Mesendoderm (in vitro differentiated cells): ENCODE measurements around the gene HCRTR1.

Source experiments
- DNase-seq: peaks from one replicate; pipeline ENCODE4 v3.0.0; 2013
- H2AK5ac ChIP-seq: 2 replicates; pipeline ENCODE4 v1.6.1; 2013; ENCODE audit warnings: low read length, inconsistent platforms
- H2BK120ac ChIP-seq: 2 replicates; pipeline ENCODE4 v1.6.1; 2013; ENCODE audit warnings: low read depth, mild to moderate bottlenecking, low read length, moderate library complexity, mixed read lengths
- H2BK15ac ChIP-seq: replicated peaks from 2 replicates; pipeline ENCODE4 v1.6.1; 2013; ENCODE audit warnings: low read depth, mild to moderate bottlenecking, moderate library complexity
- H2BK5ac ChIP-seq: 2 replicates; pipeline ENCODE4 v1.6.1; 2013; ENCODE audit warnings: low read length, inconsistent platforms
- H3K18ac ChIP-seq: 2 replicates; pipeline ENCODE4 v1.6.1; 2013; ENCODE audit warnings: mild to moderate bottlenecking, low read length, mixed read lengths
- H3K23ac ChIP-seq: one replicate; pipeline ENCODE4 v1.6.1; 2013; ENCODE audit warnings: low read length
- H3K27ac ChIP-seq: 2 replicates; pipeline ENCODE4 v1.5.1; 2013; ENCODE audit warnings: low read depth, mild to moderate bottlenecking, inconsistent platforms, low read length, moderate library complexity
- H3K27me3 ChIP-seq: 2 replicates; pipeline ENCODE4 v1.6.1; 2013; ENCODE audit warnings: low read length, control low read depth, mild to moderate bottlenecking, inconsistent platforms; ENCODE audit not compliant: insufficient read depth, poor library complexity
- H3K36me3 ChIP-seq: 2 replicates; pipeline ENCODE4 v1.6.1; 2013; ENCODE audit warnings: low read length, inconsistent platforms; ENCODE audit not compliant: control insufficient read depth, insufficient read depth
- H3K4ac ChIP-seq: one replicate; pipeline ENCODE4 v1.6.1; 2013; ENCODE audit warnings: low read depth, mild to moderate bottlenecking, low read length, moderate library complexity
- H3K4me1 ChIP-seq: 2 replicates; pipeline ENCODE4 v1.6.1; 2013; ENCODE audit warnings: low read depth, low read length, inconsistent platforms; ENCODE audit not compliant: control insufficient read depth
- H3K4me2 ChIP-seq: 2 replicates; pipeline ENCODE4 v1.6.1; 2013; ENCODE audit warnings: low read length
- H3K4me3 ChIP-seq: 2 replicates; pipeline ENCODE4 v1.5.1; 2013; ENCODE audit warnings: mild to moderate bottlenecking, low read length
- H3K56ac ChIP-seq: one replicate; pipeline ENCODE4 v1.6.1; 2013; ENCODE audit warnings: low read length
- H3K79me1 ChIP-seq: 2 replicates; pipeline ENCODE4 v1.6.1; 2013; ENCODE audit warnings: low read length, inconsistent platforms
- H3K79me2 ChIP-seq: 2 replicates; pipeline ENCODE4 v1.6.1; 2013; ENCODE audit warnings: mild to moderate bottlenecking, low read length; ENCODE audit not compliant: control insufficient read depth, insufficient read depth
- H3K9ac ChIP-seq: 2 replicates; pipeline ENCODE4 v1.6.1; 2013; ENCODE audit warnings: low read length, inconsistent platforms
- H4K5ac ChIP-seq: one replicate; pipeline ENCODE4 v1.6.1; 2013; ENCODE audit warnings: low read length
- H4K8ac ChIP-seq: one replicate; pipeline ENCODE4 v1.6.1; 2013; ENCODE audit warnings: low read depth, mild to moderate bottlenecking, control low read depth, low read length, moderate library complexity
- WGBS: extraction: QIAGEN DNeasy Blood & Tissue Kit; methylation state at CpG from one replicate; pipeline ENCODE4 v1.1.7; 2013; ENCODE audit warnings: low lambda C conversion rate, missing lambda C conversion rate; ENCODE audit not compliant: insufficient coverage; ENCODE audit errors: extremely low coverage; 5-methylcytosine and 5-hydroxymethylcytosine counted together

Gene HCRTR1

GRCh38 chr1:31666263-31666963 lies 48.9 kb downstream of the HCRTR1 start:
- H3K79me1 ChIP-seq, result no peaks in the 10 kb centered on the region
- no peaks in the 10 kb centered on the region for H3K36me3 ChIP-seq
- DNase-seq, result no peak
- no peak overlapping the region for H3K27ac ChIP-seq
- H2AK5ac ChIP-seq, result no peak overlapping the region
- H3K18ac ChIP-seq, result no peak overlapping the region
- H3K4me2 ChIP-seq, result no peak overlapping the region
- H3K79me2 ChIP-seq, result no peaks in the 10 kb centered on the region
- H3K4ac ChIP-seq, result no peak overlapping the region
- no peak overlapping the region for H3K4me3 ChIP-seq
- H4K5ac ChIP-seq, result no peak overlapping the region
- H3K56ac ChIP-seq, result no peak overlapping the region
- H3K4me1 ChIP-seq, result no peaks in the 10 kb centered on the region
- H3K9ac ChIP-seq, result no peak overlapping the region
- H2BK15ac ChIP-seq, result no peak overlapping the region
- no CpG with 5 or more reads among the region's 10 CpGs for WGBS
- no peak overlapping the region for H4K8ac ChIP-seq
- no peak overlapping the region for H3K23ac ChIP-seq
- H2BK120ac ChIP-seq, result no peak overlapping the region
- H3K27me3 ChIP-seq, result no peaks in the 10 kb centered on the region
- H2BK5ac ChIP-seq, result no peak overlapping the region

- H3K4me2 ChIP-seq, result no peak overlapping the region
- no peaks in the 10 kb centered on the region for H3K79me1 ChIP-seq
- H3K23ac ChIP-seq, result no peak overlapping the region
- no peak overlapping the region for H3K56ac ChIP-seq
- H3K4me1 ChIP-seq, result no peaks in the 10 kb centered on the region
- no peak overlapping the region for H3K27ac ChIP-seq
- no peaks in the 10 kb centered on the region for H3K36me3 ChIP-seq
- H2BK15ac ChIP-seq, result no peak overlapping the region
- no peak overlapping the region for H2BK120ac ChIP-seq
- H2BK5ac ChIP-seq, result no peak overlapping the region
- no peak overlapping the region for H2AK5ac ChIP-seq
- no peaks in the 10 kb centered on the region for H3K27me3 ChIP-seq
- WGBS, result no CpG with 5 or more reads among the region's 19 CpGs
- H4K8ac ChIP-seq, result no peak overlapping the region
- H3K4ac ChIP-seq, result no peak overlapping the region
- no peak overlapping the region for H3K9ac ChIP-seq
- H3K4me3 ChIP-seq, result no peak overlapping the region
- no peak for DNase-seq
- no peak overlapping the region for H4K5ac ChIP-seq
- no peaks in the 10 kb centered on the region for H3K79me2 ChIP-seq
- H3K18ac ChIP-seq, result no peak overlapping the region
Observed at GRCh38 chr1:31667065-31667785, 49.7 kb downstream of the HCRTR1 start.

- no peaks in the 10 kb centered on the region for H3K79me2 ChIP-seq
- H3K9ac ChIP-seq, result no peak overlapping the region
- no peak overlapping the region for H3K18ac ChIP-seq
- no peaks in the 10 kb centered on the region for H3K27me3 ChIP-seq
- no peaks in the 10 kb centered on the region for H3K4me1 ChIP-seq
- no peak overlapping the region for H3K23ac ChIP-seq
- H3K4me3 ChIP-seq, result no peak overlapping the region
- no peak for DNase-seq
- H3K4me2 ChIP-seq, result no peak overlapping the region
- H2BK15ac ChIP-seq, result no peak overlapping the region
- H4K8ac ChIP-seq, result no peak overlapping the region
- H3K4ac ChIP-seq, result no peak overlapping the region
- no peak overlapping the region for H3K56ac ChIP-seq
- H3K36me3 ChIP-seq, result no peaks in the 10 kb centered on the region
- H3K79me1 ChIP-seq, result no peaks in the 10 kb centered on the region
- WGBS, result no CpG with 5 or more reads among the region's 11 CpGs
- no peak overlapping the region for H4K5ac ChIP-seq
- H2AK5ac ChIP-seq, result no peak overlapping the region
- no peak overlapping the region for H2BK120ac ChIP-seq
- H2BK5ac ChIP-seq, result no peak overlapping the region
- no peak overlapping the region for H3K27ac ChIP-seq
Observed at GRCh38 chr1:31668303-31668883, 50.9 kb downstream of the HCRTR1 start.

- no CpG with 5 or more reads among the region's 7 CpGs for WGBS
- Histone ChIP-seq H3K27me3 (no peaks in the 10 kb centered on the region), H2BK120ac (no peak overlapping the region)
Observed at GRCh38 chr1:31669433-31669785, 51.9 kb downstream of the HCRTR1 start.

GRCh38 chr1:31669786-31670592 lies 52.5 kb downstream of the HCRTR1 start:
- Histone ChIP-seq H3K56ac (peak overlapping the region; percentile 51), H3K79me1 (no peaks in the 10 kb centered on the region), H3K27me3 (no peaks in the 10 kb centered on the region), H4K5ac (no peak overlapping the region), H3K79me2 (no peaks in the 10 kb centered on the region), H3K36me3 (no peaks in the 10 kb centered on the region), H3K4me3 (no peak overlapping the region), H3K18ac (no peak overlapping the region), H2BK120ac (no peak overlapping the region), H3K4me2 (peak overlapping the region; percentile 26), H2BK5ac (no peak overlapping the region), H2AK5ac (no peak overlapping the region), H3K9ac (peak overlapping the region; percentile 38), H3K23ac (no peak overlapping the region), H3K27ac (no peak overlapping the region), H3K4me1 (no peaks in the 10 kb centered on the region), H2BK15ac (no peak overlapping the region), H4K8ac (no peak overlapping the region), H3K4ac (no peak overlapping the region)
- WGBS, result no CpG with 5 or more reads among the region's 30 CpGs
- DNase-seq, result peak; percentile 56

More at GRCh38 chr1:31669433-31669785, 51.9 kb downstream of the HCRTR1 start:
- H2BK5ac ChIP-seq, result no peak overlapping the region
- no peak overlapping the region for H3K18ac ChIP-seq
- no peak for DNase-seq
- no peak overlapping the region for H3K4me3 ChIP-seq
- no peak overlapping the region for H4K5ac ChIP-seq
- no peak overlapping the region for H2AK5ac ChIP-seq
- H3K23ac ChIP-seq, result no peak overlapping the region
- H3K27ac ChIP-seq, result no peak overlapping the region
- H3K79me1 ChIP-seq, result no peaks in the 10 kb centered on the region
- H4K8ac ChIP-seq, result no peak overlapping the region
- H3K9ac ChIP-seq, result no peak overlapping the region
- no peak overlapping the region for H2BK15ac ChIP-seq
- H3K4ac ChIP-seq, result no peak overlapping the region
- no peaks in the 10 kb centered on the region for H3K4me1 ChIP-seq
- no peaks in the 10 kb centered on the region for H3K79me2 ChIP-seq
- H3K36me3 ChIP-seq, result no peaks in the 10 kb centered on the region
- H3K4me2 ChIP-seq, result no peak overlapping the region
- H3K56ac ChIP-seq, result no peak overlapping the region
